Tongue (tissue), 2 donors: ENCODE measurements around the gene SLIT3. TPM values are rescaled to one million over a fixed set of nuclear protein-coding genes. Genes with fewer than 3 reads are reported as not detected.
"Not testable (repeated sequence)": the region's sequence is repeated elsewhere in the genome, so short reads cannot be mapped to it uniquely, and the experiment has no call there.

Experiments used
- DNase-seq: peaks from one replicate; pipeline ENCODE4 v3.0.0-alpha.2; 2015
- total RNA-seq: library from RNA; depleted of rRNA; stranded (reverse); fragments of >200 nt; gene quantifications from one replicate; pipeline ENCODE4 v1.2.3, GENCODE V29; 2014

The SLIT3 gene
- total RNA-seq, 1 donor from 2014 or later = 21.4 TPM

DNA sequence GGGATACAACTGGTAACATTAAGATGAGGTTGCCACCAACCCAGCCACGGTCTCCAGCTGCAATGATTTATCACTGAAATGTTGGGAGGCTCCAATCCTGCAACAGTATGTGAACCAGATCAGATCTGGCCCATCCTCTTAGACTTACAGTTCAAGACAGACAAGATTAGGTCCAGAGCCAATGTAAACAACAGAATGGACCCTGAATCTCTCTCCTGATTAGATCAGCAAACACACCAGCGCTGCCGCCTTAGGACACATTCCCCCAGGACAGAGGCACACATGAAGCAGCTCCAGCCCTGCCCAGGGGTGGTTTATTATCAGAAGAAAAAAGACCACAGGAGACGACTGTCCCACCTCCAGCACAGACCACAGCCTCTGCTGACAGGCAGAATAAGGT, 82.1 kb downstream of the SLIT3 start:
- no peak for DNase-seq

DNA sequence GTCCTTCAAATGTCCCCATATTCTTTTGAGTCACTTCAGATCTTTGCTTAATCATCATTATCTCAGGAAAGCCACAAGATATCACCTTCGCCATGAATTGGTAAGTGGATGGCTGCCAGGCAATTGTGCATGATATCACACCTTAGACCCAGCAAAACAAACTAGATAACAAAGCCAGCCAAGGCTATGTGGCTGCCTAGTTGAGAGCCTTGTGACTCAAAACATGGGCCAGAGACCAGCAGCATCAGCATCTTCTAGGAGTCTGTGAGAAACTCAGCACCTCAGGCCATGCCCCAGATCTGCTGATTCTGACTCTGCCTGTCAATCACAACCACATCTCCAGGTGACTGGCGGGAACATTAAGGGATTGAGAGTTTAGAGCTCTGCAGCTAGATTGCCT, 82.8 kb downstream of the SLIT3 start:
- no peak for DNase-seq

DNA sequence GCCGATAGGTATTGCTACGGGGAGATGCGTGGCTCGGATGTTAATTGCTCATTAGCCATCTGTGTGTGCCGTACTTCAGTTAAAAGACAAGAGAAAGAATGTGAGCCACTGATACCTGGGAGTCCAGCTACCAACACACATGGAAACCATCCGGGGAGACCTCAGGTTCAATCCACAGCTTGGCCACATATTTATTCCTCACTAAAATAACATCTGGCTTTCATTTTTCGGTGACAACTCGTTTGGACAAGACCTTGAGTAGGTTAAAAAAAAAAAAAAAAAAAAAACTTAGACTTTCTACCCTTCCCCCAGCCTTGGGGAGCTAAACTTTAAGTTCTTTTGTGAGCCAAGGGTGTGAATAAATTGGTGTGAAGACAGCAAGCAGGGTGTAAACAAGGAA, 84.1 kb downstream of the SLIT3 start:
- DNase-seq = peak; percentile 48

DNA sequence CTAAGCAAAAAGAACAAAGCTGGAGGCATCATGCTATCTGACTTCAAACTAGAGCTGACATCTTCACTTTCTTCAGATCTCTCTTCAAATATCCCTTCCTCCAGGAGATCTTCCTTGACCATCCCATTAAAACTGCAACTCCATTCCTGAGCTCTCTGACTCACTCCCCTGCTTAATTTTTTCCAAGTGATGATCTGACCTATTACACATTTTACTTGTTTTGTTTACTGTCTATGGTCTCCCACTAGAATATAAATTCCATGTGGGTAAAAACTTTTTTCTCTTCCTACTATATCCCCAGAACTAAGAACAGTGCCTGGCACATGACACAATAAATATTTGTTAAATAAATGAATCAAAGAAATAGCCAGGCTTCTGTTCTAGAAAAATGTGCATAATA, 87.5 kb downstream of the SLIT3 start:
- DNase-seq = no peak

DNA sequence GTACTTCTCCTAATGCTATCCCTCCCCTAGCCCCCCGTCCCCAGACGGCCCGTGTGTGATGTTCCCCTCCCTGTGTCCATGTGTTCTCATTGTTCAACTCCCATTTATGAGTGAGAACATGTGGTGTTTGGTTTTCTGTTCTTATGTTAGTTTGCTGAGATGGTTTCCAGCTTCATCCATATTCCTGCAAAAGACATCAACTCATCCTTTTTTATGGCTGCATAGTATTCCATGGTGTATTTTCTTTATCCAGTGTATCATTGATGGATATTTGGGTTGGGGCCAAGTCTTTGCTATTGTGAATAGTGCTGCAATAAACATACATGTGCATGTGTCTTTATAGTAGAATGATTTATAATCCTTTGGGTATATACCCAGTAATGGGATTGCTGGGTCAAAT, 89.2 kb downstream of the SLIT3 start:
- DNase-seq = not testable (repeated sequence)

DNA sequence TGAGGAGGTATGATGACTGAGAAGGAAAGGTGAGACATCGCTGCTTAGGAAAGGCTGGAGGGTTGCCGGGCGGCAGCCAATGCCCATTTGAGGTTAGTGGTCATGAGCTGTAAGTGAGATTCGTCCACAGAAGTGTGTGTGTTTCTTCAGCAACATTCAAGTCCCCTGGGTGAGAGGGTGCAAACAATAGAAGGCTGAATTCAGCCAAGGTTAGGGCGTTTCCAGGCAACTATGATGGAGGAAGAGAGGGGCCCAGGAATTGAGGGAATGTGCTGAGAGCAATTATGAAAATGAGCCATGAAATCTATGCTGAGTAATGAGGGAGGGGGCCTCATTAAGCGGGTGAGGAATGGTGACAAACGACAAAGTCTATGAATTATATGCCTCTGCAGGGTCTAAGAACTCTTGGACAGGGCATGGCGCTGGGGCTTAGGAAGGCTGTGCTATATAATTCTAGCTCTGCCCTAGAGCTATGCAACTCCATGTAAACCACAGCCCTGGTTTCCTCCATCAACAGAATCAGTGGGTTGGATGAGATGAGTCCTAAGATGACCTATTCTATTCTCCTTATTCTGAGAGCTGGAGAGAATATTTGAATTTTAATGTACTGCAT, 96.0 kb downstream of the SLIT3 start:
- DNase-seq = no peak

DNA sequence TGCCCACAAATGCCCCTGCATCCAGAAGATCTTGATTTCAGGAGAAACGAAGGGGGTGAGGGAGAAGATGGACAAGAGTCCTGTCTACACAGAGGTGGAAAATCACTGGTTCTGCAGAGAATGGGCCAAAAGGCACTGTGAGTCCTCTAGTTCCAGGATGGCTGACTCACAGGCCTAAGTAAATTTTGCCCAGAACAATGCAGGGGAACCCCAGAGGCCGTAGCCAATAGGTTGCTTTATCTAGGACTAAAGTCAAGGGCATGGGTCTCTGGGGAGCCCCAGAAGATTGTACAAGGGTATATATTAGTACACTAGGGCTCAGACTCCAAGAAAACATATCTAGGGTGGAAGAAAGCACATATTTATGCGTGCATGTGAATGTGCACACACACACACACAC, 98.0 kb downstream of the SLIT3 start:
- no peak for DNase-seq

DNA sequence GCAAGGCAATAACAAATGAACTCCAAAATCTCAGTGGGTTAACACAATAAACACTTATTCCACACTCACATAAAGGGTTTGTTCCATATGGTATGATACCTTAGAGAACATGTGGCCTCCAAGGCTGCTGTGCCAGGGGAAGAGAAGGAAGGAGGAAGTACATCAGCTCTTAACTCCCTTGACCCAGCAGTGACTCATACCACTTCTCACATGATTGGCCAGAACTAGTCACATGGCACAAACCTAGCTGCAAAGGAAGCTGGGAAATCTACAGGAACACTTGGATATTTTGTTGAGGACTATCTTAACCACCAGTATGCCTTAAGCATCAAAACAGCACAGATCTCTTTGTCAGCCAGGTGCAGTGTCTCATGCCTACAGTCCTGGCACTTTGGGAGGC, 99.3 kb downstream of the SLIT3 start:
- DNase-seq = no peak

DNA sequence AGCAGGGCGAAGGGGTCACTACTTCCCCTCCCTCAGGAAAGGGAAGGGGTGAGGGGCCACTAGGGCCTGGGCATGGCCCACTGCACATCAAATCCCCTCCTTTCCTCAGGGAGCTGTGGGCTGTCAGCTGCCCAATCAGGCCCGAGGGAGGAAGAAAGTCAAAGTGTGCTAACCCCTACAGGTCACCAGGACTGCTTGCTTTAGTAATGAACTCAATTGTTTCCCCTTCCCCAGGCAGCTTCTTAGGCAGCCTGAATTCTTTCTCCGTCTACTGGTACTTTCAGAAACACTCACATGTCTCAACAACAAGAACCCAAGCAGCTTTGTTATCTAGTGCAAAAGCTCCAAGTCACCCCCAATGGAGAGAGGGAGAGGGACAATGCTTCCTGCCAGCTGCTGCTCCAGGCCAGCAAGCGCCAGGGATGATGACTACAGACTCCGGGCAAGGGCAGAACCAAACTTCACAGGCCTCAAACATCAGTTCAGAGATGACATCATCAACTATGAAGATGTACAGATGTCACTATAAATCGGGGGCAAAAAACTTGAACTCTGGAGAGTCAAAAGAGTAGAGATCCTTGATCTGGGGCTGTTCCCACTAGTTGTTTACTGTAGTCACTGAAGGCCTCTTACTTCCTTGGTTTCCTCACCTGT, 100.7 kb downstream of the SLIT3 start:
- DNase-seq = no peak

DNA sequence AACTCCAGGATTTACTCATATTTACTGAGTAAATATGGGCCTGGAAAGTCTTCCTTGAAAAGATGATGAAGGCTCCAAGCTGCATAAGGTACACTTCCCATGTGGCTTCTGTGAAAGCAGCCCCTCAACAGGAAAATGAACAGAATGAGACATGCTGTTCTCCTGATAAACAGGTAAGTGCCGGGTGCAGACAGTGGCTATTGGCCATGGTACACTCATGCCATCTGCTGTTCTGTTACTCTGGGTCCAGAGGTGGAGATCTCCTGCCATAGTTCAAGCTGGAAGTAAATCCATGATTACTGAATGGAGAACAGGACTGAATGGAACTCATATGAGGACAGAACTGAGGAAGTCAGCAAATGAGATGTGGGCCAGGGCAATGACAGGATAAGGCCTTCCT, 103.6 kb downstream of the SLIT3 start:
- no peak for DNase-seq

DNA sequence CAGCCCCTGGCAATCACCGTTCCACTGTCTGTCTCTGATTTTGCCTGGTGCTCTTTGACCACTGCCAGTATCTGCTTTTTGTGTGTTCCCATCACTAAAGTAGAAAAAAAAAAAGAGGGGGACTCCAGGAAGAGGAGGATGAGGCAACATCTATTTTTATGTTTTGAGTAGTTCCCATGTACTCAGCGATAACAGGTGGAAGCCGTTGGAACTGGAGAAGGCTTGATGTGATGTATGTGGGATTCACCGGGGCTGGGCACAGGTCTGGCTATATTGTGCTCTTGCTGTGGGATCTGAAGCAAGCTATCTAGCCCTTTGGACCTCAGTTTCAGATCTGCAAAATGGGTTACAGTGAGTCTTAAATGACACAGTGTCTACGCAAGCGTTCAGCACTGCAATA, 104.9 kb downstream of the SLIT3 start:
- DNase-seq = no peak

DNA sequence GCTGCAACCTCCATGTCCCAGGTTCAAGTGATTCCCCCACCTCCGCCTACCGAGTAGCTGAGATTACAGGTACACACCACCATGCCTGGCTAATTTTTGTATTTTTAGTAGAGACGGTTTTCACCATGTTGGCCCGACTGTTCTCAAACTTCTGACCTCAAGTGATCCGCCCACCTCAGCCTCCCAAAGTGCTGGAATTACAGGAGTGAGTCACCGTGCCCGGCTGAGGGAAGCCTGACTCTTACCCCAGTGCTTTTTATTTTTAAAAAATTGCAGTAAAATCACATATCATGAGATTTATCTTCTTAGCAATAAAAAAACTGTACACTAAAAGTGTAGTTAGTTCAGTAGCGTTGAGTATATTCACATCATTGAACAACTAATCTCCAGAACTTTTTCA, 105.3 kb downstream of the SLIT3 start:
- DNase-seq = no peak

DNA sequence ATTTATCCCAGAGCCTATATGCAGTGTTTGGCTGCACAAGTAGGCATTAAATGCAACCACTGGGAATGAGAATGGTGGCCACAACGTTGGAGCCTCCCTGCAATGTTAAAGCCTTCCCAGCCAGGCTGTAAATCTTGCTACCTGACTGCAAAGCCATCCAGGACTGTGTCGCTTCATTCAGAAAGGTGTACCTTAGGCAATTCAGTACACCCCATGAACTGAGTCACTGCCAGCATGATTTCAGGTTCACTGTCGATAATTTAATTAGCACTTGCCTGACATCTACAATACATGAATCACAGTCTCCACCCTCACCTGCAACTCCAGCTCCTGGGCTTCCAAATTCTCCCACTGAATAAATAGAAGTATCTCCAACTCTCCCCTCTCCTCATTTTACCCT, 108.4 kb downstream of the SLIT3 start:
- no peak for DNase-seq

DNA sequence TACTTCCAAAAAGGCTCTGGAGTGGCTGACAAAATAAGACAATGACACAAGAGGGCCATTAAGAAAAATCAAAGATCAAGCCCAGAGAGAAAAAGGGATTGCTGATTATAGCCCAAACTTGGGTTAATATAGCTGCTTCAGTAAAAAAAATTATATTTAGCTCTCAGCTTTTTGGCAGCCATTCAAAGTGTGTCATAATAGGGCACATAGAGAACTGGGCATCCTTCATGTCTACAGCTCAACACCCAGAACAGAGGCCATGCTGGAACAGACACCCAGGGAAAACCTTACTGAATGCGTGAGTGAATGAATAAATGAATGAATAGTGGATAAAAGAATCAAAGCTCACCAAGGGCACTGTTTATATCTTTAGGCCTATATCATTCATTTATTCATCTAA, 110.1 kb downstream of the SLIT3 start:
- peak; percentile 21 for DNase-seq

DNA sequence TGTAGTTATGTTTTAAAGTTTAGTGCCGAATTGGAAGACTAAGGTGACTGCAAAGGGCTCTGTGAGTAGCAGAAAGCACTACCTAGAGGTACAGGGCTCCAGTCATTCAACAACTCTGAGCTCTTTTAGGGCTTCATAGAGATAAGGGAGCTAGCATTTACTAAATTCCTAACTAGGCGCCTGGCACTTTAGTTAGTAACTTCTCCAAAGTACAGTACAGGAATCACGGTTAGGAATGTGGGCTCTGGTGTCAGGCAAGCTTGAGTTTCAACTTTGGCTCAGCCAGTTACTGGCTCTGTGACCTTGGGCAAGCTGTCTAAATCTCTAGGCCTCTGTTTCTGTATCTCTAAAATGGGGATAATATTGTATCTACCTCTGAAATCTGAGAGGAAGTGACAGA, 115.3 kb downstream of the SLIT3 start:
- DNase-seq = no peak

DNA sequence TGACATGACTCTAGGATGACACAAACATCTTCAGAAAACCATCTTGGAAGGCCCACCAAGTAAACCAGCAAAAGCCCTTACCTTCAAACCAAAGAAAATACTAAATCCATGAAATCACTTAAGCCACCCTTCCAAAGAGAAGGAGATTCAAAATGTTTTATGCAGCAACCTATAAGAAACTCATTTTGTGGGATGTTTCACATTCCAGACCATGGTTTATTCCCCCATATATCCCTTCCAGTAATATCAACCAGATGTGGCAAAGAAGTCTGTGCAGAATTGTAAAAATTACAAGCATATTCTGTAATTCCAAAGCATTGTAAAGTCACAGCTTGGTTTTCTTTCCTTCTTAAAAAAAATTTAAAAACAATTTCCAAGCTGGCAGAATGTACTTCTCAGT, 117.4 kb downstream of the SLIT3 start:
- peak; percentile 7 for DNase-seq

DNA sequence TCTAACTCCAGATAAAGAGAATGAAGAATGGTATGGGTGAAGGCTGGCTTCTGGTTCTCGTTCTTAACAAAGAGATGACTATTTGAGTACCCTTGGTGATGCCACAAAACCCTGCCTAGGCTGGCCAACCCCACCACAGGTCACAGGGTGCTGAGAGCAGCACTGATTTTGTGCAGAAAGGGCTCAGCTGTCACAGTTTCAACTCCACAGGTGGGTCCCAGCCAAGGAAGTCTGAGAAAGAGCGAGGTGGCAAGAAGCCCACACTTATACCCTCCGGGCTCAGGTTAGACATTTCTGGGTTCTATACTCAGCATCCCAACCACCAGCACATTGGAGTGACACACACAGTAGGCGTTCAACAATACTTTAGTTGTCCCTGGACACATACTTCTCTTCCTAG, 118.1 kb downstream of the SLIT3 start:
- DNase-seq = no peak

DNA sequence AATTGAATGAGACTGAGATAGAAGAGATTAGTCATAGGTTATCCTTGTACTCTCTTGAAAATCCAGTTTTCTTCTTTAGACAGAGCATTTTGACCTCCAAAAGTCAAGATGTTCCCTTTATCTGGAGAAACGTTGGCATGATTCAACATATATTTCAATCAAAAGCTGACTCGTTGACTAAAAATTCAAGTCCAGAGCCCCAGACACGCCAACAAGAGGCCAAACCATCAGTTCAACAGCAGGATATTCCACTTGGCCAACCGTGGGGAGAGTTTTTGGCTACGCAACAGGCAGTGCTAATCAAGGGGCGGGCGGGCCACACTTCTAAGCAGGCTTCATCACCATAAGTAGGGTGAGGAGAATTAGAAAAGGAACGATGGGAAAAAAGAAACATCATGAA, 119.1 kb downstream of the SLIT3 start:
- no peak for DNase-seq

DNA sequence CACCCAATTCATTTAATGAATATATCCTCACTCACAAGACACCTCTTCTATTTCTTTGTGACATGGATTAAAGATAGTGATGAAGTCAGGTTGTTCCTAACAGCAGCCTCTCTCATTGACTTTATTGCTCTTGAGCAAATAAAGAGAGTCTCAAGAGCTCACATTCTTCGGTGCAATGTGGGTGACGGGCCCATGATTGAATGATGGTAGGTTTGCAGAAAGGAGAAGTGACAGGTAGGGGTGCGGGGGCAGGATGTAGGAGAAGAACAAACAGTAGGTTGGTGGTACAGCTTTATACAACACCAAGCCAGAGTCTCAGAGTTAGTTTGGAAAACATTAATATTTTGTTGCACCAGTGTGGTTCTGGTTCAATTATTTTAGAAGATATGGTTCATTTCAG, 122.2 kb downstream of the SLIT3 start:
- DNase-seq = no peak

DNA sequence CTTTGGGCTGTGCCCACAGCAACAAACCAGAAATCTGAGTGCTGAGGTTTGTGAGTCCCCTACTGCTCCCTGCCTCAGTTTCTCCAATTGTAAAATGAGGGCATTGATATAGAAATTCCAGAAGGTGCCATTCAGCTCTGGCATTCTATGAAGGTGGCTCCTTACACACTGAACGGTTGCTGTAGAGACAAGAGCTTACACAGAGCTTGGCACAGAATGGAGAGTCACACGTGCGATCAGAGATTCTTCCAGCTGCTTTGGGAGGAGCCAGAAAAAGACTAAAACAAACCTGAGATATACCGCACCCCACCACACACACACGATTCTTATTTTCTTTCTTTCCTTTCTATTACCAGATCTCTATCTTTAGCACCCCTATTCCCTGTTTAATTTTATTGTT, 122.7 kb downstream of the SLIT3 start:
- no peak for DNase-seq

DNA sequence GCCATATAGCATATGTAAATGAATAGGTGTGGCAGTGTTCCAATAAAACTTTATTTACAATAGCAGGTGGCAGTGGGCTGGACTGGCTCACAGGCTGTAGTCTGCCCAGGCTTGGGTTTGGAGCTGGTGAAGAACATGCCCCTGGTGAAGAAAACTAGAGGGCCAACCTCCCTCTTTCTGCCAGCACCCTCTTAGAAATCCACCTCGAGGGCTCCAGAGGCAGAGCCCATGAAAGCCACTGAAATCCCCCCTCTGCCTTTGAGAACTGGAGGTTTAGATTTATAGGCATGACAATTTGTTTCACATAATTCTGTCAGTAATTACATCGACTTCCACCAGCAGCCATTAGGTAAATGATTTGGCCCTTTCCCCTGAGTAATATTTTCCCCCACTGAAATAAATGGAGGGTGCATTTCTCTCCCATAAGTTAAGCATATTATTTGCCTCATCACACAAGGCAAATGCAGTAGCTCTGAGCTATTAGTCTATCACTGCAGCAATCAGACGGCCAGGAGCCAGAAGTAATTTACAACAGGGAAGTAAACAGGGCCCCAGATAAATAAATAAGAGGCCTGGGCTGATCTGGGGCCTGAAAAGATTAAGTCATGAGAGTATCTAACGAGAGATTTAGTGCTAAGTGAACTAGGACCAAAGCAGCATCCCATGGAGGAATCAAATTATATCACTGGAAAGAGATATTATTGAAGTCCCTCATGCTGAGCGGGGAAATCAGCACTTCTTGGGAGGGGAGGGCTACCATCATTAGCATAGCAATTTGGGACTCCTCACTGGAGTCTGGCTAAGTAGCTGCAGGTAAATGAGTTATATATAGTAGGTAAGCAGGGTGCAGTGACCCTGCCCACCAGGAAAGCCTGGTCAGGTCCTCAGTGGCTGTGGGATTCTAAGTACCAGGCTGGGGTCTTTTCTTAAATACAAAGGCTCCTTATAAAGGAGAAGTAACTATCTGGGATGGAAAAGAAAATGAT, 123.9 kb downstream of the SLIT3 start:
- no peak for DNase-seq

DNA sequence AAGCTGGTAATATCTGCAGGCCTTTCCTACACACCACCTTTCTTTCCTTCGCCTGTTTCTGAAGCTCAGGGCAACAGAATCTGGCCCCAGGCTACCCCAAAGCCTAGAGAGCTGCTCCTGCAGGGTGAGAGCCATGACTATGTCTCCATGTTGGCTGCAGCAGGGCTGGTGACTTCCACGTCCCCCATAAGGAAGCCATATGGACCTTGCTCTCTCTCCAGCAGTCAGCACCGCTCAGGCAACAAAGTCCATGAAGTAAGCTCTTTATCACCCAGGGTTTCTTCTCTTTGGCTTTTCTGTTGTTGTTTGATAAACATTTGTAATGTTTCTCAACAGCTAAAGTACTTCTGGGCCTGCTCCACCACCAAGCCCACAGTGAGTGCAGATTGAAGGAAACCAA, 125.2 kb downstream of the SLIT3 start:
- DNase-seq = no peak

DNA sequence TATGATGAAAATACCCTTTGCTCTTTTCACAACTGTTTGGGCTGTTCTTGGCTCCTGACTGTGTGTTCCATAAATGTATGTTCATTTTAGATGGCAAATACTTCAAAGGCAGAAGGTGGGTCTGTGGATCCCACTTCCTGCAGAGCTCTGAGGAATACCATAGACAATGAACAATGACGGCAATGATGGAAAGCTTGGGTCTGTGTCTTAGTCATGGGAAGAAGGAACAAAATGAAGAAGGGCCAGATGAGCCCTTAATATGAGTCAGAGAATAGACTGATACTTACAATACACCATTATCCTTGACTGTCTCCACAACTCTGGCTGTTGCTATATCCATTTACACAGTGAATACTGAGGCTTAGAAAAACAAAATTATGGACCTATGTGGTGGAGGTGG, 126.0 kb downstream of the SLIT3 start:
- DNase-seq = no peak
